ENCODE data around the gene NPIPA1.
"Not testable (repeated sequence)": the region's sequence is repeated elsewhere in the genome, so short reads cannot be mapped to it uniquely, and the experiment has no call there.

Gene NPIPA1

DNA sequence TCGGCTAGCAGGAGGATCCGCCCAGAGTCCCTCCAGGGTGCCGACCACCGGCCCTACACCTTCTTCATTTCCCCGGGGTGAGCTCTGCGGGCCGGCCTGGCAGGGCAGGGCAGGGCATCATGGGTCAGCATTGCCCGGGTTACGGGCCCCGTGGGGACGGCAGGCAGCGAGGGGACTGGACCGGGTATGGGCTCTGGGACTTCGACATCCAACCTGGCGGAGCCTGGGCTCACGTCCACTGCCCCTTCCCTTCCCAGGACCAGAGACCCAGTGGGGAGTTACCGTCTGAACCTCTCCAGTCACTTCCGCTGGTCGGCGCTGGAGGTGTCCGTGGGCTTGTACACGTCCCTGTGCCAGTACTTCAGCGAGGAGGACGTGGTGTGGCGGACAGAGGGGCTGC, 7.0 kb upstream of the NPIPA1 start:
- not testable (repeated sequence) for DNase-seq (ENCODE audit: low read depth)

GRCh38 chr16:14930971-14931370, 6.3 kb upstream of the NPIPA1 start:
- not testable (repeated sequence) for DNase-seq (ENCODE audit: low read depth)

- not testable (repeated sequence) for DNase-seq (ENCODE audit: low read depth)
Measured at GRCh38 chr16:14932581-14933375, 4.5 kb upstream of the NPIPA1 start.

DNA sequence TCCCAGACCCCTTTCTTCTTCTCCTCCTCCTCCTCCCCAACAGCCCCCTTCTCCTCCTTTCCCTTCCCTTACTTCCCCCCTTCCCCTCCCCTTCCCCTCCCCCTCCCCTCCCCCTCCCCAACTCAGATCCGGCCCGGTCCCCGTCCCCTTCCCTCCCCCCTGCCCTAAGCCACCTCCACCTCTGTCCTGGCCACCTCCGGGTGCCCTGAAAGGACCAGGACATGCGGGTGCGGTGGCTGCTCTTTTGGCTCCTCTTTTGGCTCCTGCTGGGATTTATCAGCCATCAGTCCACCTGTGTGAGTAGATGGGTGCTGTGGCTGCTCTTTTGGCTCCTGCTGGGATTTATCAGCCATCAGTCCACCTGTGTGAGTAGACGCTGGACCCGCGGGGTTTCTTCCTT, 751 bp downstream of the NPIPA1 start:
- not testable (repeated sequence) for DNase-seq (ENCODE audit: low read depth)

DNA sequence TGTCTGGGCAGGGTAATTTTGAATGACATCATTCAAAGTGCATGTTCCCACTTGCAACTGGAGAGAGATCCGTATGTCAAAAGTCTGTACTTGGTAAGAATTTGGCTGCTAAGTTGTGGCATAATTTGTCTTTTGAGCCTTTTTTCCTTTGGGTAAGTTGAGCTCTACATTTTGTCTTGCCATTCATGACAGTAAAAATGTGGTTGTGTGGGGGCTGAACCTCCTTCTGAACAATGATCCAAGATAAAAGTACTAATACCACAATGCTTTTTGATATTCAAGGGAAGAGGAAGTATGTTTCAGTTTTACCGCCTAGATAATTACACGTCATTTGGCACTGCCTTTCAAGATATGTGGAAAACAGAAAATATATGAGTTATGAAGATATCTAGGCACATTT, 5.4 kb downstream of the NPIPA1 start:
- DNase-seq (ENCODE audit: low read depth): not testable (repeated sequence)

DNA sequence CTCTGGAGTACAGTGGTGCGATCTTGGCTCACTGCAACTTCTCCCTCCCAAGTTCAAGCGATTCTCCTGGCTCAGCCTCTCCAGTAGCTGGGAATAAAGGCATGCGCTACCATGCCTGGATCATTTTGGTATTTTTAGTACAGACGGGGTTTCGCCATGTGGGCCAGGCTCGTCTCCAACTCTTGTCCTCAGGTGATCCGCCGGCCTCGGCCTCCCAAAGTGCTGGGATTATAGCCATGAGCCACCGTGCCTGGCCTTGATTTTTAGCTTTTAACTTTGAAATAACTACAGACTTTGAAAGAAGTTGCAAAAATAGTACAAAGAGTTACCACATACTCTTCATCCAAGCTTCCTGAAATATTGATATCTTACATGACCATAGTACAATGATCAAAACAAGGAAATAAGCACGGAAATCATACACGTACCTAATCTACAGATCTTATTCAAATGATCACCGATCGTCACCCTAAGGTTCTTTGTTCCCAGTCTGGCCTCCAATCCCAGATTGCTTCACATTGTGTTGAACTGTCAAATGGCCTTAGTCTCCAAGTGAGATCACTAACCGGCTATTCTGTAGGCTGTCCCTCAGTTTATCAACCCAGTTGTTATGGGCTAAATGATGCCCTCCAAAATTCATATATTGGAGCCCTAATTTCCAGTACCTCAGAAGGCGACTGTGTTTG, 18.4 kb downstream of the NPIPA1 start:
- no peak for DNase-seq (ENCODE audit: low read depth)

DNA sequence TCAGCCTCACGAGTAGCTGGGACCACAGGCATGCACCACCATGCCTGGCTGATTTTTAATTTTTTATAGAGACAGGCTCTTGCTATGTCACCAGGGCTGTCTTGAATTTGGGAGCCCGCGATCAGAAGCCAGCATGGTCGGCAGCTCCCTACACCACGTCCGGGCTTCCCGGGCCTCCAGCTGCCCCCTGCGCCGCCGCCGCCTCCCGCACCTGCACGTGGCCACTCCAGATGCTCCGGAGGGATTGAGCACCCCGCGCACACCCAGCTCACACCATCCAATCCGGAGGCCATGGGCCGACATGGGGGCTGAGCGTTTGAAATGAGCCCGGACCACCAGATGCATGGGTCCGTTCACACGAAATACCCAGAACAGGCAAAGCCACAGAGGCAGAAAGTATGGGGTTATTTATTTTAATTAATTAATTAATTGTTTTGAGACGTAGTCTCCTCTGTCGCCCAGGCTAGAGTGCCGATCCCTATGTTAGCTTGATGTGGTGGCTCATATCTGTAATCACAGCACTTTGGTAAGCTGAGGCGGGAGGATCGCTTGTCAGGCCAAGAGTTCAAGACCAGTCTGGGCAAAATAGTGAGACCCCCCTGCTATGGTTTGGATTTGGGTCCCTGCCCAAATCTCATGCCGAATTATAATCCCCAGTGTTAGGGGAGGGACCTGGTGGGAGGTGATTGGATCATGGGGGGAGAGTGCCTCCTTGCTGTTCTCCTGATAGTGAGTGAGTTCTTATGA, 20.5 kb downstream of the NPIPA1 start:
- no peak for DNase-seq (ENCODE audit: low read depth)

- no peak for DNase-seq (ENCODE audit: low read depth)
Measured at GRCh38 chr16:14958323-14958600, 21.0 kb downstream of the NPIPA1 start.

DNA sequence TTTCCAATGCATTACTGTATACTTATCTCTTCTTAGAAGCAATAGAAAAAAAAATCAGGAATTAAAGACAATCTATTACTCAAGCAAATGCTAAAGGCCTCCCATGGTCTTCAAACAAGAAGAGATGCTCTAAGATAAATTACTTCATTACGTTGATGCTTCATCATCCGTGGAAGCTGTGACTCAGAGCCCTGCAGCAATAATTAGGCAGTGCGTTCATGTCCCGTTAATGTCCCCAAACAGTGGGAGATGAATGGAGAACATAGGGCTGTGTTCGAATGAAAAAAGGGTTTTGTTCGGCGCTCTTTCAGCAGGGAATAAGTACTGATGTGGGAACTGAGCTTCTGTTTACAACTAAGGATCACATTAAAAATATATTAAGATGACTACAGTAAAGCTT, 21.7 kb downstream of the NPIPA1 start:
- no peak for DNase-seq (ENCODE audit: low read depth)

GRCh38 chr16:14961405-14962186, 24.4 kb downstream of the NPIPA1 start:
- no peak for DNase-seq (ENCODE audit: low read depth)

DNA sequence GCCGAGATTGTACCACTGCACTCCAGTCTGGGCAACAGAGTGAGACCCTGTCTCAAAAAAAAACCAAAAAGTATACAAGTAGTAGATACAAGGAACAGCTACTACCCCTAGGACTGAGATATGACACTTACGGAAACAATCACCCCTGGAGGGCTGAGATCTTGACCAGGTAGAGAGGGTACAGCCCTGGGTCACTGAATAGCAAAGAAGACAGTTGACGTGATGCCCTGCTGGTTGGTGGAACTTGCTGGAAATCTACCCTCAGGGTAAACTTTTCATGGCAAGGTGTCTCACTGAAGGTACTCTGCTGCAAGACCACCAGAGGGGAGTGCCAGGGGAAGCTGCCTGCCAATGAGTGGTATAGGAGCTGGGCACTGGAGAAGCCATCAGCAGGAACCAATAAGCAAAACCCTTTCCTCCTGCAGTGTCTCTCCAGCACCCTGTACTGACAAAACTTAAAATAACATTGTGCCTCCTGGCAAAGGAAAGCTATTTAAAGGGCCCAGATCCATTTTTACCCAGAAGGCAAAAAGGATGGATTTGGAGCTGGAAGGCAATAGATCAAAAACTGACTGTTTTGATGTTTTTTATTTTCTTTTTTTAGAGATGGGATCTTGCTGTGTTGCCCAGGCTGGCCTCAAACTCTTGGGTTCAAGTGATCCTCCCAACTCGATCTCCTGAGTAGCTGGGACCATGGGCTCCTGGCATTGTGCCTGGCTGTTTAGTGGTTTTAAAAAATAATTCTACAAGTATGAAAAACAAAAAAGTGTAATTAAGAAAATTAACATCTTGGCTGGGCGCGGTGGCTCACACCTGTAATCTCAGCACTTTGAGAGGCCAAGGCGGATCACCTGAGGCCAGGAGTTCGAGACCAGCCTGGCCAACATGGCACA, 26.3 kb downstream of the NPIPA1 start:
- DNase-seq (ENCODE audit: low read depth): no peak

DNA sequence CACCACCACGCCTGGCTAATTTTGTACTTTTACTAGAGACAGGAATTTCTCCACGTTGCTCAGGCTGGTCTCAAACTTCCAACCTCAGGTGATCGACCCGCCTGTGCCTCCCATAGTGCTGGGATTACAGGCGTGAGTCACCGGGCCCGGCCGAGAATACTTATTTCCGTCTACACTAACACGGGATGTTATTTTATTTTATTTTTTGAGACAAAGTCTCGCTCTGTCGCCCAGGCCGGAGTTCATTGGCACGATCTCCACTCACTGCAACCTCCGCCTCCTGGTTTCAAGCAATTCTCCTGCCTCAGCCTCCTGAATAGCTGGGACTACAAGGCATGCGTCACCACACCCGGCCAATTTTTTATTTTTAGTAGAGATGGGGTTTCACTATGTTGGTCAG, 28.1 kb downstream of the NPIPA1 start:
- DNase-seq (ENCODE audit: low read depth): no peak

DNA sequence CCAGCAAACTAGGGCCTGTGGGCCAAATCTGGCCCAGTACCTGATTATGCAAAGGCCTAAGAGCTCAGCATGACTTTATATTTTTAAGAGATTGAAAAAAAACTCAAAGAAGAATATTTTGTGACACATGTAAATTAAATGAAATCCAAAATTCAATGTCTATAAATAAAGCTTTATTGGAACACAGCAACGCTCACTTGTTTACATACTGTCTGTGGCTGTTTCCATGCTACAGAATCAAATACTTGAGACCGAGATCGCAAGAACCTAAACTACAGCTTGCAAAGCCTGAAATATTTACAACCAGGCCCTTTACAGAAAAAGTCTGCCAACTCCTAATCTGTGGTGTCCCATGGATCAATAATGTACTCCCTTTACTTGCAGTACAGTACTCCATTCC, 32.6 kb downstream of the NPIPA1 start:
- not testable (repeated sequence) for DNase-seq (ENCODE audit: low read depth)

DNA sequence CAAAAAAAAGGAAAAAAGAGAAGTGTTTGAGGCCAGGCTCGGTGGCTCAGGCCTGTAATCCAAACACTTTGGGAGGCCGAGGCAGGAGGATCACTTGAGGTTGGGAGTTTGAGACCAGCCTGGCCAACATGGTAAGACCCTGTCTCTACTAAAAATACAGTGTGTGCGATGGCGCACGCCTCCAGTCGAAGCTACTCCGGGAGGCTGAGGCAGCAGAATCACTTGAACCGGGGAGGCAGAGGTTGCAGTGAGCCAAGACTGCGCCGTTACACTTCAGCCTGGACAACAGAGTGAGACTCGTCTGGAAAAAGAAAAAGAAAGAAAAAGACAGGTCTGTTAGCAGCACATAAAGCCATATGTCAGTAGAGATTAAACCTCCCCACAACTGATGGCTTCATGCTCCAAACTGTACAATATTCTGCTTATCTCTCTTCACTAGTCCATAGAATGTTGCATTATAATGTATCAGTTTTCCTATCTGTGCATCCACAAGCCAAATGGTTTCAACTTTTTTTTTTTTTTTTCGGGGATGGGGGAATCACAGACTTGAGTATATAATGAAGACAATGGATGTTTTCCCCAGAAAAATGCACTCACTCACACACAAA, 34.5 kb downstream of the NPIPA1 start:
- DNase-seq (ENCODE audit: low read depth): not testable (repeated sequence)

GRCh38 chr16:14973785-14974322, 36.6 kb downstream of the NPIPA1 start:
- not testable (repeated sequence) for DNase-seq (ENCODE audit: low read depth)

DNA sequence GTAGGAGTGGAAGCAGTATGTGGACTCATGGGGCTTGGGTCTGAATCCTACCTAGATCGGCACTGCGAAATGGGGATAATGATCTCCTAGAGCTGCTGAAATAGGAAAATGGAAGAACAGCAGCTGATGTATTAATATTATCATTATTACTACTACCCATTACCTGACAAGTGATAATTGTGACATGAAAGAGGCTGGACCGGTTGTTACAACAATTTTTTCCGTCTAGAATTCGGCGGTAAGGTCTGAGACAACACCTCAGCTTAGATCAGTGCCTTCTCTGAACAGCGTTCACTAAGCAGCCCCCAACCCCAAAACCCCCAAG, 37.0 kb downstream of the NPIPA1 start:
- not testable (repeated sequence) for DNase-seq (ENCODE audit: low read depth)

DNA sequence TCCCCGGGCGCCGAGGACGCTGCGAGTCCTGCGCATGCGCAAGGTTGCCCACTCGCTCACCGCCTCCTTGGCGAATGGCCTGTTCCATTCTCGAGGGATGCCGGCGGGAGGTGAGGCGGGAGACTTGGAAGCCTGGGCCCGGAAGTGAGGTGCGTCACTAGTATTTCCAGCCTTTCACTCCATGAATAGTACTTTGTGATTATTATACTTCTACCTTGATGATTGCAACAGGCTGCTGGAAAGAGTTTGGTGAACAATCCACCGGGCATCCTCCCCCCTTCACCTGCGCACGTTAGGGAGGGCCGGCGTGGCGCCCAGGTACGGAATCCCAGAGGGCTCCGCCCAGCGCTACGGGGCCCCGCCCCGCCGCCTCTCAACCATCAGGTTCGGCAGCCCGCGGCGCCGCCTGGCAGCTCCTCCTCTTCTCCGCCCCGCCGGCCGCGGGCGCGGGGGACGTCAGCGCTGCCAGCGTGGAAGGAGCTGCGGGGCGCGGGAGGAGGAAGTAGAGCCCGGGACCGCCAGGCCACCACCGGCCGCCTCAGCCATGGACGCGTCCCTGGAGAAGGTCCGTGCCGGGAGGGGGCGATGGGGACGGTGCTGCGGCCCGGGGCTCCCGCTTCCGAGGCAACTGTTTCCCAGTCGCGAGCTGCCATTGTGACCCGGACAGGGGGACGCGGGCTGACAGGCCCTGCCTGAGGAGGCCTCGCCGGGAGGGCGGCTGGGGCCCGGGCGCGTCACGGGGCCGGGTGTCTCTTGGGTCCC, 37.6 kb downstream of the NPIPA1 start, which contains the start of gene PDXDC1:
PDXDC1 (plus strand) TSS at position 371 of the 762 bp plus-strand sequence; CDS start at position 545, 174 bp downstream.
- peak; percentile 99 for DNase-seq (ENCODE audit: low read depth)

GRCh38 chr16:14975418-14976194, 38.4 kb downstream of the NPIPA1 start:
- DNase-seq (ENCODE audit: low read depth): peak; percentile 57
